Measurements from ENCODE around the gene MMRN1.

Gene MMRN1

DNA sequence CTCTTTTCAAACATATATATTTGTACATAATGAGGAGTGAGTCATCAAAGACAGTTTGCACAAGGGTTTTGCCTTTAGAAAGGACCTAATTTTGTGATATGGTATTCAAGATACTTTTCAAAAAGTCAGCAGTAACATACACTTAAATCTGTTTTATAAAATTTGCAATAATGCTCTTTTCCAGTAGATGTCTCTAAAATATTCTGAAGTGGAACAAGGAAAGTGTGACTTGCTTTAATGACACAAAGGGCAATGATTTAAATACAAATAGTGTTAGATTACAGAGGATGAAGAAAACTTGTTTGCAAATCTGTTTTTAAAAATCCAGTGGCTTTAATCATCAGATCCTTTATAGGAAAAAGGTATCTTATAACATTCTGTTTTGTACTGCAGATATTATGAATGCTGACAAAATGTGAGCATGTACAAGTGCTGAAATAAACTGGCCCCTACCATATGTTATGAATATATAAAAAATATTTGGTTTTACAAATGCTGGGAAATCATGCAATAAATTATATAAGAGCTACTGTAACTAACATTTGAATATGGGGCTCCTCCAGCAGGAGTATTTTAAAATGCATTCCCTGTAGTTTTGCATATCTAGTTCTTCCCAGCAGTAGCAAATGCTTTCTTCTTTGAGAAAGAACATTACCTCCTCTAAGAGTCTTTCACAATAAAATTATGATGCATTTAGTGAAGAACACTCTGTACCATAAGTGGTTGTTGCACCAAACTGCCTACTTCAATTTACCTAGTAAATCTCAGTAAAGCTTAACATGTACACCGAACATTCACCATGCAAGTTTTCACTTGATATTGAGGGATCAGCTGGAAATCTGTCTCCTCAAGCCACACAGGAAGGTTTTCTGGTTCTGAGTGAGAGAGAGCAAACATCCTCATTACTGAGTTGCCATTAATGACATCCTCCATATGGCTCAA lies 20.2 kb downstream of the MMRN1 start:
- DNase-seq: no peak

DNA sequence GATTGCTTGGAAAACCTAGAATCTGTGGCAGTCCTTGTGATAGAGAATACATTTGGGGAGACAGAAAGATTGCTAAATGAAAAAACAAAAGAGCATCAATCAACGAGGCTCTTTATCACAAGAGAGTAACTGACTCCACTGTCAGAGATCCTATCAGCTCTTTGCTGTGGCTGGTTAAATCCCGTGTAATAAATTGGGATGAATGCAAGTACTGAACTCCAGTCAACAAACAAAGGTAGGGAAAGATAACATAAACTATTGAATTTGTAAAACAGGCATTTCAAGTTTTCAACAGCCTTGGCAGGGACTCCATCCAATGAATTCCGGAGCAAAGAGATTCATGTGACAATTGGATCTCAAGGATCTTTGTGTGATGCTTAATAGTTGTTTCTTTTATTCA lies 21.3 kb downstream of the MMRN1 start:
- DNase-seq: no peak

DNA sequence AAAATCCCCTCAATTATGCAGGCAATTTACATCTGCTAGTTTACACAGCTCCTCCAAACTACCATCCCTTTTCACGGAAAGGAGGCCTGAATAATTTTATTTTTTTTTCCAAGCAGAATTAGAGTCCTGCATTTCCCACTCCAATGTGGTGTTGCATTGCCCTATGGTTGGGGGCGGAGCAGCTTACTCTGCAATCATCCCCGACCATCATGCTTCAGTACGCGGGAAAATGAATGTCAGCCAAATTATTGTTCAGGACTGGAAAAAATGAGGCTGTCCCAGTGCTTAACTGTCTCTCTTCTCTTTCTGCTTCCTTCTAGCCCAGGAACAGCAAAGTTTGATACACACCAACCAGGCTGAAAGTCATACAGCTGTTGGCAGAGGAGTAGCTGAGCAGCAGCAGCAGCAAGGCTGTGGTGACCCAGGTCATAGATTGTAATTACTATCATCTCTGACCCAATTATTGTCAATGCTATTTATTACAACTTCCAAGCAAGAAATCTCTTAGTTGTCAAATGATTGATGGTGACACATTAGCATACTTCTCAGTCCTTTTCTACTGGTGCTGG lies 28.3 kb downstream of the MMRN1 start:
- DNase-seq: no peak

DNA sequence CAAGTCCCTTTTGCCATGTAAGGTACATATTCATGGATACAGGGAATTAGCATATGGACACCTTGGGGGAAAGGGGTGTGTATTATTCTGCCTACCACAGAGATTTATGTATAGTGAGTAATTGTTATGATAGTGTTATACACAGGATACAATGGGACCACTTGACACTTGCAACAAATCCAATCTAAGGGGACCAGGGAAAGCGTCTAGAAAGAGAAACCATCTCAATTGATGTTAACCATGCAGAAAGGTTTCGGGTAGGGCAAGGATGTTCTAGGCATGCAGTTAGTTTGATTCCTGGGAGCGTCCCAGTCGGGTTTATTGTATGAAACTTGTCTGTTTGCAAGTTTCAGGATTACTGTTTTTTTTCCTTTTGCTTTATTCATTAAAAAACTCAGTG lies 34.2 kb downstream of the MMRN1 start:
- DNase-seq: no peak

DNA sequence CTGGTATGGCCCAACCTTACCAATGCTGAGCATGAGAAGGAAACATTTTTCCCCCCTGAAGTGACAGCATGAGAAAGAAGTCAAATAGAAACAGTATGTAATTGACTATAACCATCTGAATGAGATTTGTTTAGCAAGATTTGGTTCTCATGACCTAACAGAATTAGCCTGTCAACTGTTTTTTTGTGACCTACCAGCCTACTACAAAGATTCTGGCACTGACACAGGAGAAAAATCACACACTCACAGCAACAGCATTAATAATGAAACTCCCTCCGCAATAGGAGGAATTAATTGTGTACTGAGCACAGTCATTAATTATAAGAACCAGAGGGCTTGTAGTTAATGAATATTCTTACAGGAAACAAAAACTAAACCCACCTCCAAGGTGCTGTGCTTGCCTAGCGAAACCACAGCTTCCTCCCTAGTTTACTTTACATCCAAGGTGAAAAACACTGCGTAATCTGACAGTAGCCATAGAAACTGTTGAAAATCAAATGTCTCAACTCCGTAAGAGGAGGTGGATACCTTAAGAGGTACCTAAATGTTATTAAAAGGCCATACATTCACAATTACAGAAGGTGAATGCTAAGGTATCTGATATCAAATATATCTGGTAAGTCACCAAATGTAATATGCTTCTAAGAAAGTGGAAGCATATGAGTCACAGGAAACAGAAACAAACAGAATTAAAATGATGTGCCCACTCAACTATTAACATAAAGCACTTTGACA lies 34.9 kb downstream of the MMRN1 start:
- peak; percentile 17 for DNase-seq

DNA sequence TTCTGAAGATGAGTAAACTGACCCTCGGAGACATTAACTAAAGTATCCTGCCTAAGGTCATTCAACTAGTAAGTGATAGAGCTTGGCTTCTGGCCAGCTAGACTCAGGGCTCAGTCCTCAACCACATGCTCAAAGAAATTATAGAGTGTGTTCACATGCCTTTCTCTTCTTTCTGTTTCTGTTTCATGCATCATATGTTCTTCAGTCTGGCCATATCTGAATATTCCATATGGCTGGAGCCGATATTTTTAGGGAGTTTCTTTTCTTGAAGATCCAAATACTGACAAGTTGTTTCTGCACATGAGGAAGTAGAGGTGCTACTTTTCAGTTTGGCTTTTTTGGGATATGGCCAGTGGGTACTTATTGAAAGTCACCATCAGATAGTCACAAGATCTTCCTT lies 44.9 kb downstream of the MMRN1 start:
- no peak for DNase-seq

DNA sequence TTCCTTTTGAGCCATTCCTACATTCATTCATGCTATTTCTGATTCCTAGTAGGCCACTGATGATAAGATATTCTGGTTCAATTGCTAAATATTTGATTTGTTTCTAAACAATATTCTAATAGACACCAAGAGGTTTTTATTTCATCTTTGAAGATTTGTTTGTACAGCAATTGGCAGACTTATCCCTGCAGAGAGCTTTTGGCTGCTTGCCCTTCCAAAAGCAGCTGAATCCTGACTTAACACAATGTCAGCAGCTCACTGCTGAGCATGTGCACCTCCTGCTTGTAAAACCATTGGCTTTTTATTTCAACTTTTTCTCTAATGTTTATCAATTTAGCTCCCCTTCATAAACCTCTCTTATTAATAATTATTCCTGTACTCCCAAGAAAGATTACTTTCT lies 45.3 kb downstream of the MMRN1 start:
- no peak for DNase-seq

DNA sequence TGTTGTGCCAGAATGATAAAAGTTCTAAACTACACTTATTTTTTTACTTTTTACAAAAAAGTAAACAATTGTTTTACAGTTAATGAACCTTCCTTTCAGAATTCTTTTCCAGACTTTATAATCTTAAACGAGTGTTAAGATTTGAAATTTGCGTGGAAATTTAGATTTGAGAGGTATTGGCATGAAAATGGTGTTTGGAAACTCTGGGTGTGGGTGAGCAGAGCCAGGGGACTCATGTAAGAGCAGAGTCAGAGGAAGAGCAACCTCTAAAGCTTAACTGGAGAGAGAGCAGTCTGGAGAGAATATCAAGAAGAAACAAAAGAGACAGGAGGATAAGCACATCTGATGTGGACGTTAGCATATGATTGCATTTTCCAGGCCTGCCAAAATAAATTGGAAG lies 48.2 kb downstream of the MMRN1 start:
- DNase-seq: no peak

DNA sequence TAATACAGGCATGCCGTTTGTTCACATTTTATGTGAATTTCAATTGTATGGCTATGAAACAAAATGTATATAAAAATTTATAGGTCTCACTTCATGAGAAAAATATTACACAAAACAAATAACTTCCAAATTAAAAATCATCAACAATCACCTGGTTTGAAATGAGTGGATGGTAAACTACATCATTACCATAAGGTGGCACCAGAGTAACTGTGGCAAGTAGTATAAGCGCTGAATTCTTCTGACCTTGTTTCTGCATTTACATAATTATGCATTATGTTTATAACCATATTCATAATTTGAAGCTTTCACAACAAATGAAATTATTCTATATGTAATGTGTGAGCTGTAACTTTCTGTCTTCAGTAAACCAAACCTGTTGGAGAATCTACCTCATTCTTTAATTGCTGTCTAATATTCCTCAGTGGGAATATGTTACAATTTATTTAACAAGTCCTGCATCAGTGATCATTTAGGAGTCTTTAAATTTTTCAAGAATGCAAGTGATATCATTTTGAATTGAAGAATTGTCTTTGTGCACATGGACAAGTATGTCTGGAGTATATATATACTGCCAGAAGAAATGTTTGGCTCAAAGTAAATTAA lies 55.2 kb downstream of the MMRN1 start:
- DNase-seq: no peak

DNA sequence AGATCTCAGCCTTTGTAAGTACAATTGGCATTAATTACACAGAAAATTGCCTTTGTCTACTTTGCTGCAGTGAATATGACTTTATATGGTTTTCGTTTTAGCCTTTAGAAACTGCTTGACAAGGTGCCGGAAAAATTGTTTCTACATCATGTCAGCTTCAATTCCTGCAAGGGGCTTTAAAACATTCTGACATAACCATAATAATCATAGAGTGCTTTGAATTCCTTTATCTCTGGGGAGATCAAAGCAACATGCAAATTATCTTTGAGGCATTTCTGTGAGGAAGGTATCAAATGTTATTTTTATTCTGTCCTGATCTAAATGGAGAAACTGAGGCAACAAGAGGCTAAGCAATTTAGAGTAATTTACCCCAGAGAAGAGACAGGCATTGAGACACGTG lies 57.8 kb downstream of the MMRN1 start:
- no peak for DNase-seq

DNA sequence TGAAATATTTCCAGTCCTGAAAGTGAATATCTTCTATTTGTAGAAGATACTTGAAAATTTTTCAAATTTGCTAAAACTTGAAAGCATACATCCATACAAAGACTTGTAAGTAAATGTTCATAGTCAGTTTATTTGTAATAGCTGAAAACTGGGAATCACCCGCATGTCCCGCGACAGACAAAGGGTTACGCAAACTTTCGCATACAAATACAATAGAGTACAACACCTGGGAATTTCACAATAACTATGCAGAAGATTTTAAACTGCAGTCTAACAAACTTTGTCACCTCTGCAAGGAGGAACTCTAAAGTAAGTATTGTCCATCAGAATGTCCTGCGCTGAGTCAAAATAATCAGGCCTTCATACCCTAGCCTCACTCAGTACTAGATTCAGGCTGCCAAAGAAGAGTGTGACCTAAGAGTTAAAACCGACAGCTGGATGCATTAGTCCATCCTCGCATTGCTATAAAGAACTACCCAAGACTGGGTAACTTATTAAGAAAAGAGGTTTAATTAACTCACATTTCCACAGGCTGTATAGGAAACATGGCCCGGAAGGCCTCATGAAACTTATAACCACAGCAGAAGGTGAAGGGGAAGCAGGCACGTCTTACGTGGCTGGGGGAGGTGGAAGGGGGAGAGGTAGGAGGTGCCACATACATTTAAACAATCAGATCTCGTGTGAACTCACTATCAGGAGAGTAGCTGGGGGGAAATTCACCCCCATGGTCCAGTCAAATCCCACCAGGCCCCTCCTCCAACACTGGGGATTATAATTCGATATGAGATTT lies 60.4 kb downstream of the MMRN1 start:
- DNase-seq: no peak

DNA sequence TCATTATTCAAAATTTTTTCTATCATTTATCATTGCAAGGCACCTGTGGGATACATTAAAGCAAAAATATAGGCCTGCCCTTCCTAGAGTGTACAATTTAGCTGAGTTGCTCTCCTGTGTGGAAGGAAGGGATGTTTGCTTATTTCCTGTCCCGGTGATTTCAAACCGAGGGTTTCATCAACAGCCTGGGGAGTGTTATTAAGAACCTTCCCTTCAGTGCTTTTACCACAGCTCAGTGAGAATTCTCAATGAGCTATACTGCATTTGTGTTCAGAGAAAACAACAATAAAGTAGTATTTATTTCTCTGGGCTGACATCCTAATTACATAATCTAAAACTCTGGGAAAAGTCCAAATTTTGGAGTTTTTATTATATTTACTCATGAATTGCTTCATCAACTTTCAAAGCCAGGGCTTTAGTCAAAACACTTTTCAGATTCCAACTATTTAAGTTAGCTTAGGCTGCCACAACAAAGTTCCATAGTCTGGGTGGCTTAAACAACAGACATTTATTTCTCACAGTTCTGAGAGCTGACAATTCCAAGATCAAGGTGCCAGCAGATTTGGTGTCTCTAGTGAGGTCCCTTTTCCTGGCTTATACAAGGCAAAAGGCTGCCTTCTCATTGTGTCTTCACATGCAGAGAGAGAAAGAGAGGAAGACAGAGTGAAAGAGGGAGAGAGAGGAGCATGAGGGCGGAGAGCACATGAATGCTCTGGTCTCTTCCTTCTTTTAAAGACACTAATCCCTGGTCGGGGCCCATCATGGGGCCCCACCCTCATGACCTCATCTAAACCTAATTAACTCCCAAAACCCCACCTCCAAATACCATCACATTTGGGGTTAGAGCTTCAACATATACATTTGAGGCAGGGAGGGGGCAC lies 62.6 kb downstream of the MMRN1 start:
- no peak for DNase-seq

DNA sequence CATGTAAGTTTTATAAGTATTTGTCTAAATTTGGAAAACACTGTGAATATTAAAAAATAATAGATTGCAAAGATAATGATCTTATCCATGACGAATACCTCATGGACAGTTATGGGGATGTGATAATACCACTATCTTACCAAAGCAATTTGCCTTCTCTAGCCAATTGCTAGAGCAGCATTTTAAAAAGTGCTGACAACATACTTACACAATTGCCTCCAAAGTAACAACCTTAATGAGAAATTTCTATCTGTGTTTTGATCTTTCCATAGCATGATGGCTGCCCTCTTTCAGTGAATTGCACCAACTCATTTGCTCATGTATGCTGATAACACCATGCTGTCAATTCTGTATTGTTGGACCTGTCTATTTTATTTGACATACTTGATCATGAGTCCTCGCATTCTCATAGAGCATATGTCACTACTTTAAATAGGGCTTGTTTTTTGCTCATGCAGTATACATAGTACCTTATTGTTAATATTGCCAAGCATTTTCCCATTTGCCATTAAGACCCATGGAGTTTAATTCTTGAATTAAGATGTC lies 87.2 kb downstream of the MMRN1 start:
- DNase-seq: no peak

DNA sequence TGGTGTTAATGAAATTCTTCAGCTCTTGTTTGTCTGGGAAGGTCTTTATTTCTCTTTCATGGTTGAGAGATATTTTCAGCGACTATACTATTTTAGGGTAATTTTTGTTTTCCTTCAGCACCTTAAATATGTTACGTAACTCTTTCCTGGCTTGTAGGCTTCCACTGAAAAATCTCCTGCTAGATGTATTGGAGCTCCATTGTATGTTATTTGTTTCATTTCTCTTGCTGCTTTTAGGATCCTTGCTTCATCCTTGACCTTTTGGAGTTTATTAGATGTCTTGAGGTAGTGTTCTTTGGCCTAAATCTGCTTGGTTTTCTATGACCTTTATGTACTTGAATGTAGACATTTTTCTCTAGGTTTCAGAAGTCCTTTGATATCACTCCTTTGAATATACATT lies 93.6 kb downstream of the MMRN1 start:
- DNase-seq: no peak

DNA sequence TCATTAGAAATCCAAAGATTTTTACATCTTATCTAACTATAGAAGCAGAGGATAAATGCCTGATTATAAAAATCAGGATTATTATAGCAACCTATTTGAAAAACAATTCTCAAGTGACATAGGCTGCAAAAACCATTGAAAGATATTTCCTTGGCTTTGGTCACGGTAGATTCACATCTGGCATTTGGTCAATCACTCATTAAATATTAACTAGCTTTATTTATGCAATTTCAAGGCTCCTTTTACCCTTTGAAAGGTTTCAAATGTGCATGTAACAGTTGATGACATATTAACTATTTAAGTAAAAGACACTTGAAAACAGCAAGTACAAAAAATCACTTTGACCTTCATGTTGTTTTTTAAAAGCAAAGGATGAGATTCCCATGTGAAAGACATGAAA lies 98.1 kb downstream of the MMRN1 start:
- no peak for DNase-seq

DNA sequence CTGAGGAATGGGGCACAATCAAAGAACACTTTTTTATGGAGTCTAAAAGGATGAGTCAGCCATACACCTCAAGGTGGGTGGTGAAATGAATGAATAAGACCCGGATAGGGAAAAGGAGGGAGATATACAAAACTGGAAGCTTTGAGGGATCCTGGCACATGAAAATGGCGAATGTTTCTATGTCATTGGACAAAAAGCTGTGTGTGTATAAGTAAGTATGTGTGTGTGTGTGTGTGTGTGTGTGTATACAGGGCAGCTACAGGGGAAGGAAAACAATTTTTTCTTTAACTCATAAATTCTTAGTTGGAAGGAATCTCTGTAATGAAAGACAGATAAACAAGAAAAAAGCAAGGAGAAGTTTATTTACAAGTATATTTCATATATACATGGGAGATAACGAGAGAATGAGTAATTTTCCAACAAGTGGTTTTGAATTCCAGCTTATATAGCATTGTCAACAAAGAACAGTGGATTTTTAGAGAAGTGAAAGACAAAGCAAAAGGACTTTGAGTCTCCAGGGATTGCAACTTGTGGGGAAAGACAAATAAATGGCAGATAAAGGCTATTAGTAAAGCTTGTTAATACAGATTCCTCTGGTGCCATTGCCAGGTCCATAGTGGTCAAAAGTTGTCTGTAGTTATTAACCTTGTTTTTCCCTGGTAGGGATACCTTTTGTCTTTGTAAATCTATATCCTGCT lies 99.7 kb downstream of the MMRN1 start:
- no peak for DNase-seq

DNA sequence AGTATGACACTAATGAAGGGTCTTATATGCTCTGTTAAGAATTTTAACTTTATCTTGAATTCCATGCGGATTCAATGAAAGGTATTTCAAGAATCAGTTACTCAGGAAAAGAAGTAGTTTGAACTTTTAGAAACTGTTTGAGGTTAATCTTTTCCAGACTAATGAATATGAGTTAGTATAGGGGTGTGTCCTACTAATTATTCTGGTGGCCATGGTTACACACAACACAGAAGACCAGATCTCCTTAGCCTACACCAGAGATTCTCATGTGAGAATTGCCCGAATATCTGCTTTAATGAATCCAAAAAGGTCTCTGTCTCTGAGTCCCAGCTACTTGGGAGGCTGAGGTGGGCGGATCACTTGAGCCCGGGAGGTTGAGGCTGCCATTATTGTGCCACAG lies 100.4 kb downstream of the MMRN1 start:
- no peak for DNase-seq

DNA sequence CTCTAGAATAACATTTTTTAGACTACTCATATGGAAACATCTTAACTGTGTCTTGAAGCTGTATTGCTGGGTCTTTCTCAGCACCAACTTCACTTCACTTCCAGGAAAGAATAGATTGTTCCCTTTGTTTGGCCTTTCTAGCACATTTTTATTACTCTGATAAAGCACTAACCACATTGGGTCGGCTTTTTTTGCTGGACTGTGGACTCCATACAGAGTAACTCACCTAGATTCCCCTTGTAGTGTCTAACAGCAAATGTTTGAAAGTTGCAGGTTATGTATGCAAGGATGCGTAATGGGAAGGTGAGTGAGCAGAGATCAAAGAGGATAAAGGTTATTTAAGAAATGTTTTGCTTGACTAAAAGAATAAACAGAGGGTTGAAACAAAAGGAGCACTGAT lies 101.2 kb downstream of the MMRN1 start:
- DNase-seq: no peak

DNA sequence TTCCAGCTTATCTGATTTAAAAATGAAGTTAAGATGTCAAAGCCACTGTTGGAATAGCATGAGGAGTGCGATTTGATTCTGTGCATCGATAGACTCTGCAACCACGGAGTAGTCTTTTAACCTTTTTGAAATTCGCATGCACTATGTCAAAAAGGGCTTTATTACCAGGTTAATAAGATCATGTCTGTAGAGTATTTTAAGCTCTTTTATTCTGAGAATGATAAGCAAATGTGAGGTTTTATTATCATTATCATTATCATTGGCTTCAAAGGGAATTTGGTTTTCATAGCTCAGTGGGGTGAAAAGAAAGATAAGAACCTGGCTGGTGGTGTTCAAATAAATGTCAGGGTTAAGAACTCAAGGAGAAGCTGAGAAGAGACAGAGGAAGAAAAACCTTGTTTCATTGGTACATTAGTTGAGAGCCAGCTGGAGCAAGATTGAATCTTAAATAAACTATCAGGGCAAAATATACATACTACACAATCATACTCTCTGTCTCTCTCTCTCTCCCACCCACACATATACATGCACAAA lies 102.6 kb downstream of the MMRN1 start:
- no peak for DNase-seq

DNA sequence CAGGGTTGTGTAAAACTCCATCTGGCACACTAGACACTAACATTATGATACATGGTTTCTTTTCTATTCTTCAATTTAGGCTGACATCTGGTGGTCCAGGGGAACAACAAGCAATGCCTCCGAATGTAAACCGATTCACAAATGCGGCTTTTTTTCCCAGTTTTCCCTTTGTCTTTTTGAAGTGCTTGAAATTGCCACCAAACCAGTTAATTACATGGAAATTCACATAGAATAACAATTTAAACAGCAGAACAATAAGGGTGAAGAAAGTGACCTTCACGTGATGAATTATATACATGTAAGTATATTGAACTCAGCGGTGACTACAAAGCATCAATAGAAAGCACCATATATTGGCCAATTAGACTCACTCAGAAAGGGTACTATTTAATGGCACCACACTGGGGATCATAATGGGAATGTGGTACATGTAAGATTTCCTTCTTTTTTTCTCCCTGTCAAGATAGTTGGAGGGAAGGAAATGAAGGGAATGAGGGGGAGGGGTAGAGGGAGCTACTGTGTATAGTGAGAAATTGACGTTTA lies 103.9 kb downstream of the MMRN1 start:
- no peak for DNase-seq
